Endothelial cell of umbilical vein (primary cell): ENCODE data around the gene CENPF. TPM values are rescaled to one million over a fixed set of nuclear protein-coding genes. Genes with fewer than 3 reads are reported as not detected.

ENCODE experiments used
- BruUV-seq: library from RNA; stranded (reverse); fragments of 400-500 nt; replicated peaks from 2 replicates; lab custom pipeline; 2021; lab: Mats Ljungman, UMichigan
- CTCF ChIA-PET: fragments of 300-600, 350-600 bp; sonication (Branson Sonifier 250); formaldehyde crosslinking; loops from one replicate; lab custom pipeline; 2021; ENCODE audit warnings: antibody characterized with exemption, inconsistent platforms; lab: Charles Lee
- POLR2A ChIA-PET: fragments of 300-600, 350-600 bp; sonication (Branson Sonifier 250); formaldehyde crosslinking; loops from one replicate; lab custom pipeline; 2021; ENCODE audit warnings: antibody characterized with exemption, inconsistent platforms; lab: Charles Lee
- DNase-seq: peaks from one replicate; pipeline ENCODE4 v3.0.0-alpha.2; 2011; ENCODE audit warnings: low read depth, low spot score
- FAIRE-seq: peaks from 2 replicates; lab custom pipeline; 2011; peaks lifted over from hg19 to GRCh38; lab: Jason Lieb, UNC
- H2AFZ ChIP-seq: 2 replicates; pipeline ENCODE4 v1.6.0; 2012; ENCODE audit warnings: low read depth, low read length, control low read depth, inconsistent platforms
- H3K27ac ChIP-seq: 2 replicates; pipeline ENCODE4 v1.5.1; 2011; ENCODE audit warnings: low read depth, mild to moderate bottlenecking, control low read depth, low read length, moderate library complexity; ENCODE audit not compliant: insufficient read depth
- H3K27me3 ChIP-seq, 2 experiments: 2 replicates each; pipeline versions ENCODE4 v1.6.0 to v1.6.1; 2011; ENCODE audit warnings: low read length in 2 of 2, mixed read lengths in 1 of 2; ENCODE audit not compliant: control insufficient read depth in 2 of 2, insufficient read depth in 2 of 2
- H3K36me3 ChIP-seq, 2 experiments: 2 replicates in 1 of 2; 3 replicates in 1 of 2; pipeline ENCODE4 v1.5.1; 2011; ENCODE audit warnings: low read length in 2 of 2, mild to moderate bottlenecking in 1 of 2, moderate library complexity in 1 of 2; ENCODE audit not compliant: control insufficient read depth in 2 of 2, insufficient read depth in 2 of 2; ENCODE audit errors: extremely low read depth in 1 of 2
- H3K4me1 ChIP-seq: 3 replicates; pipeline ENCODE4 v1.5.1; 2011; ENCODE audit warnings: mild to moderate bottlenecking, low read length; ENCODE audit not compliant: control insufficient read depth, insufficient read depth; ENCODE audit errors: extremely low read depth
- H3K4me2 ChIP-seq: 2 replicates; pipeline ENCODE4 v1.6.1; 2011; ENCODE audit warnings: low read length, control low read depth, mixed read lengths; ENCODE audit not compliant: insufficient read depth
- H3K4me3 ChIP-seq, 3 experiments: fragments of 200-600 bp in 1 of 3; sonication (generic), shearing (Covaris generic) in 1 of 3; replicated peaks in 1 of 3; 2 replicates each; pipeline ENCODE4 v1.5.1; 2011 to 2016; ENCODE audit warnings: control low read depth in 3 of 3, low read length in 3 of 3, mild to moderate bottlenecking in 2 of 3, inconsistent platforms in 1 of 3, low read depth in 1 of 3, moderate library complexity in 1 of 3; ENCODE audit not compliant: insufficient read depth in 1 of 3
- H3K79me2 ChIP-seq: 2 replicates; pipeline ENCODE4 v1.6.0; 2012; ENCODE audit warnings: low read length, inconsistent platforms; ENCODE audit not compliant: control insufficient read depth, insufficient read depth
- H3K9ac ChIP-seq: replicated peaks from 2 replicates; pipeline ENCODE3; 2011; ENCODE audit warnings: low read length, control low read depth; ENCODE audit not compliant: insufficient read depth; ENCODE audit errors: extremely low read depth
- H3K9me1 ChIP-seq: replicated peaks from 3 replicates; pipeline ENCODE4 v1.6.0; 2011; ENCODE audit warnings: mild to moderate bottlenecking, low read length; ENCODE audit not compliant: control insufficient read depth, insufficient read depth; ENCODE audit errors: extremely low read depth
- H3K9me3 ChIP-seq: replicated peaks from 2 replicates; pipeline ENCODE4 v1.5.1; 2012; ENCODE audit warnings: low read length, inconsistent platforms; ENCODE audit not compliant: control insufficient read depth, insufficient read depth
- H4K20me1 ChIP-seq: replicated peaks from 2 replicates; pipeline ENCODE3; 2011; ENCODE audit warnings: mild to moderate bottlenecking, low read length; ENCODE audit not compliant: control insufficient read depth, insufficient read depth; ENCODE audit errors: extremely low read depth
- EZH2 ChIP-seq: IDR thresholded peaks from 2 replicates; pipeline ENCODE4 v1.6.1; 2012; ENCODE audit warnings: borderline replicate concordance, low read depth, mild to moderate bottlenecking, moderate library complexity, low read length, inconsistent platforms; ENCODE audit not compliant: severe bottlenecking
- FOS ChIP-seq: IDR thresholded peaks from 2 replicates; pipeline ENCODE4 v1.6.1; 2011; ENCODE audit warnings: mild to moderate bottlenecking, low read length, moderate library complexity, borderline replicate concordance; ENCODE audit not compliant: insufficient read depth
- GATA2 ChIP-seq: IDR thresholded peaks from 2 replicates; pipeline ENCODE4 v1.7.0; 2011; ENCODE audit warnings: low read depth, mild to moderate bottlenecking, moderate library complexity, mixed read lengths, low read length; ENCODE audit not compliant: insufficient read length, insufficient read depth
- JUN ChIP-seq: IDR thresholded peaks from 2 replicates; pipeline ENCODE4 v1.6.1; 2011; ENCODE audit warnings: borderline replicate concordance, low read depth; ENCODE audit not compliant: insufficient read length, insufficient read depth
- MYC ChIP-seq: IDR thresholded peaks from one replicate; pipeline ENCODE4 v1.6.1; 2011; ENCODE audit warnings: mild to moderate bottlenecking, low read depth, low read length
- POLR2A ChIP-seq: IDR thresholded peaks from 2 replicates; pipeline ENCODE4 v1.6.1; 2012; ENCODE audit warnings: low read depth, mild to moderate bottlenecking, control low read depth, low read length
- POLR2AphosphoS5 ChIP-seq: IDR thresholded peaks from 2 replicates; pipeline ENCODE4 v1.6.1; 2012; ENCODE audit warnings: low read depth, mild to moderate bottlenecking, control low read depth, low read length, moderate library complexity; ENCODE audit not compliant: insufficient read depth
- dilution Hi-C: fragments of 300-500 bp; cut with MboI; formaldehyde crosslinking; loops from one replicate; pipeline ENCODE4 v1.15.0; 2019; ENCODE audit warnings: low sequenced_read_pairs; ENCODE audit not compliant: extremely low pct_ligation_motif_present
- intact Hi-C: fragments of 100-400 bp; cut with micrococcal nuclease; formaldehyde crosslinking; loops from one replicate; pipeline ENCODE4 v1.10.0; 2022
- polyA plus RNA-seq, 4 experiments: library from polyadenylated mRNA; depleted of rRNA in 3 of 4; stranded (reverse) in 3 of 4; unstranded in 1 of 4; fragments of >200 nt; gene quantifications; 2 replicates each; pipeline versions ENCODE4 v1.2.1 to v1.2.3, GENCODE V29; 2011 to 2012; ENCODE audit warnings: missing spikeins in 1 of 4
- total RNA-seq: library from RNA; stranded (reverse); gene quantifications from 2 replicates; pipeline ENCODE4 v1.2.3, GENCODE V29; 2021
- TF ChIP-seq, protein P1 (sequence below): IDR thresholded peaks from 2 replicates; pipeline ENCODE4 v1.6.1; 2011; ENCODE audit not compliant: insufficient read depth, insufficient read length
- TF ChIP-seq, protein P2 (sequence below), 2 donors: IDR thresholded peaks; 1 replicate in 1 of 2; 2 replicates in 1 of 2; pipeline ENCODE4 v1.5.1; 2011; ENCODE audit warnings: low read length in 2 of 2, mild to moderate bottlenecking in 2 of 2, moderate library complexity in 2 of 2, control low read depth in 1 of 2, inconsistent platforms in 1 of 2, low read depth in 1 of 2; ENCODE audit not compliant: insufficient read depth in 1 of 2; ENCODE audit errors: extremely low read depth in 1 of 2

The CENPF gene
- total and polyA plus RNA-seq, 2 donors (not counting 3 experiments of a cell fraction or from before 2014, with no cell fraction given): 6.4 to 66.2 TPM

DNA sequence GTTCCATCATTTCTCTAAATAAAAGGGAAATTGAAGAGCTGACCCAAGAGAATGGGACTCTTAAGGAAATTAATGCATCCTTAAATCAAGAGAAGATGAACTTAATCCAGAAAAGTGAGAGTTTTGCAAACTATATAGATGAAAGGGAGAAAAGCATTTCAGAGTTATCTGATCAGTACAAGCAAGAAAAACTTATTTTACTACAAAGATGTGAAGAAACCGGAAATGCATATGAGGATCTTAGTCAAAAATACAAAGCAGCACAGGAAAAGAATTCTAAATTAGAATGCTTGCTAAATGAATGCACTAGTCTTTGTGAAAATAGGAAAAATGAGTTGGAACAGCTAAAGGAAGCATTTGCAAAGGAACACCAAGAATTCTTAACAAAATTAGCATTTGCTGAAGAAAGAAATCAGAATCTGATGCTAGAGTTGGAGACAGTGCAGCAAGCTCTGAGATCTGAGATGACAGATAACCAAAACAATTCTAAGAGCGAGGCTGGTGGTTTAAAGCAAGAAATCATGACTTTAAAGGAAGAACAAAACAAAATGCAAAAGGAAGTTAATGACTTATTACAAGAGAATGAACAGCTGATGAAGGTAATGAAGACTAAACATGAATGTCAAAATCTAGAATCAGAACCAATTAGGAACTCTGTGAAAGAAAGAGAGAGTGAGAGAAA is 38.4 kb downstream of the CENPF start:
- Histone ChIP-seq H3K4me2 (no peak overlapping the region), H3K36me3 (peaks cover 0 to 31% of the 10 kb centered on the region in 2 experiments), H3K4me3 (no peak overlapping the region), H2AFZ (no peak overlapping the region), H3K9ac (no peak overlapping the region), H3K4me1 (peaks cover 7% of the 10 kb centered on the region), H3K9me1 (no peaks in the 10 kb centered on the region), H3K27me3 (no peaks in the 10 kb centered on the region), H3K9me3 (no peaks in the 10 kb centered on the region), H4K20me1 (no peaks in the 10 kb centered on the region), H3K79me2 (peaks cover 2% of the 10 kb centered on the region), H3K27ac (no peak overlapping the region)
- CTCF ChIA-PET: interaction anchor here (0.8 to 1.8 kb wide), 2 partner anchors 427 to 882 kb away, joined by 3 to 7 read pairs; no protein-coding TSS in a partner anchor
- dilution Hi-C loops (no loop called here), intact Hi-C loops (no loop called here)
- TF ChIP-seq FOS: no peak
- no peak for TF ChIP-seq GATA2
- no peak for TF ChIP-seq EZH2
- no peak for TF ChIP-seq POLR2AphosphoS5
- no peak for TF ChIP-seq JUN
- TF ChIP-seq POLR2A: no peak
- TF ChIP-seq, protein P1, sequence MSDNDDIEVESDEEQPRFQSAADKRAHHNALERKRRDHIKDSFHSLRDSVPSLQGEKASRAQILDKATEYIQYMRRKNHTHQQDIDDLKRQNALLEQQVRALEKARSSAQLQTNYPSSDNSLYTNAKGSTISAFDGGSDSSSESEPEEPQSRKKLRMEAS: no peak
- TF ChIP-seq, protein P2, sequence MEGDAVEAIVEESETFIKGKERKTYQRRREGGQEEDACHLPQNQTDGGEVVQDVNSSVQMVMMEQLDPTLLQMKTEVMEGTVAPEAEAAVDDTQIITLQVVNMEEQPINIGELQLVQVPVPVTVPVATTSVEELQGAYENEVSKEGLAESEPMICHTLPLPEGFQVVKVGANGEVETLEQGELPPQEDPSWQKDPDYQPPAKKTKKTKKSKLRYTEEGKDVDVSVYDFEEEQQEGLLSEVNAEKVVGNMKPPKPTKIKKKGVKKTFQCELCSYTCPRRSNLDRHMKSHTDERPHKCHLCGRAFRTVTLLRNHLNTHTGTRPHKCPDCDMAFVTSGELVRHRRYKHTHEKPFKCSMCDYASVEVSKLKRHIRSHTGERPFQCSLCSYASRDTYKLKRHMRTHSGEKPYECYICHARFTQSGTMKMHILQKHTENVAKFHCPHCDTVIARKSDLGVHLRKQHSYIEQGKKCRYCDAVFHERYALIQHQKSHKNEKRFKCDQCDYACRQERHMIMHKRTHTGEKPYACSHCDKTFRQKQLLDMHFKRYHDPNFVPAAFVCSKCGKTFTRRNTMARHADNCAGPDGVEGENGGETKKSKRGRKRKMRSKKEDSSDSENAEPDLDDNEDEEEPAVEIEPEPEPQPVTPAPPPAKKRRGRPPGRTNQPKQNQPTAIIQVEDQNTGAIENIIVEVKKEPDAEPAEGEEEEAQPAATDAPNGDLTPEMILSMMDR (IDR thresholded peaks at IDR 0.05; ENCODE audit: extremely low read depth in 1 of 2, insufficient read depth in 1 of 2, low read depth in 1 of 2, low read length in 2 of 2): no peak
- TF ChIP-seq MYC: no peak
- no peak for FAIRE-seq
- POLR2A ChIA-PET: no interaction called here
- DNase-seq: no peak
- TSS peak; percentile 2 for BruUV-seq
